Gastrocnemius medialis (tissue), 4 donors: Measurements from ENCODE around the gene TSPAN7.

Experiments
- CTCF ChIP-seq, 5 experiments: fragments of 450-650 bp in 3 of 5; fragments of 200-600 bp in 2 of 5; sonication (generic) in 2 of 5; IDR thresholded peaks in 4 of 5; conservative IDR thresholded peaks in 1 of 5; 1 replicate in 4 of 5; 2 replicates in 1 of 5; pipeline ENCODE4 v1.5.1; 2016 to 2019; ENCODE audit warnings: antibody characterized with exemption in 5 of 5, mild to moderate bottlenecking in 3 of 5, moderate library complexity in 3 of 5
- POLR2A ChIP-seq, 2 donors: fragments of 450-650 bp; IDR thresholded peaks; one replicate each; pipeline ENCODE4 v1.6.1; 2017; ENCODE audit warnings: antibody characterized with exemption in 2 of 2, mild to moderate bottlenecking in 2 of 2, moderate library complexity in 2 of 2

- TF ChIP-seq POLR2A (IDR thresholded peaks at IDR 0.05) (no peak), CTCF (IDR thresholded peaks at IDR 0.05 in 4 of 5, conservative IDR thresholded peaks at IDR 0.05 in 1 of 5) (peak; percentile 38 to 57 (median 45))
These were observed 93.0 kb downstream of the TSPAN7 start for GRCh38 chrX:38654302-38654701.
